GM12878 (cell line): ENCODE data around the gene MCTP2. TPM values are rescaled to one million over a fixed set of nuclear protein-coding genes. Genes with fewer than 3 reads are reported as not detected.

Source experiments
- ATAC-seq: fragments of 200-7000 bp; cut with Tn5 transposase; 3 replicates; pipeline ENCODE4 v1.9.1; 2020; ENCODE audit warnings: mild to moderate bottlenecking, moderate library complexity
- BruUV-seq: library from RNA; stranded (reverse); fragments of 400-500 nt; replicated peaks from 2 replicates; lab custom pipeline; 2021; lab: Mats Ljungman, UMichigan
- CTCF ChIA-PET: fragments of 300-600 bp; sonication (Branson Sonifier 250); formaldehyde crosslinking; extraction: SDS; loops from one replicate; lab custom pipeline; 2021; ENCODE audit warnings: inconsistent platforms; lab: Yijun Ruan, JAX
- POLR2A ChIA-PET: fragments of 350-600 bp; formaldehyde crosslinking; extraction: SDS; loops from one replicate; lab custom pipeline; 2021; ENCODE audit warnings: inconsistent platforms; lab: Charles Lee
- RAD21 ChIA-PET: fragments of 300-600 bp; sonication (Branson Sonifier 250); formaldehyde crosslinking; loops from one replicate; lab custom pipeline; 2023; ENCODE audit warnings: antibody characterized with exemption; ENCODE audit not compliant: unreplicated experiment; lab: Charles Lee
- SMC1A ChIA-PET: fragments of 300-600 bp; sonication (Branson Sonifier 250); formaldehyde crosslinking; loops from one replicate; lab custom pipeline; 2023; ENCODE audit not compliant: unreplicated experiment, uncharacterized antibody; lab: Charles Lee
- DNase-seq: peaks from one replicate; pipeline ENCODE4 v3.0.0-alpha.2; 2011; ENCODE audit warnings: low read depth, low spot score
- FAIRE-seq: peaks from 3 replicates; lab custom pipeline; 2011; peaks lifted over from hg19 to GRCh38; lab: Jason Lieb, UNC
- H2AFZ ChIP-seq: 2 replicates; pipeline ENCODE4 v1.6.0; 2011; ENCODE audit warnings: low read depth, low read length, control low read depth; ENCODE audit not compliant: control insufficient read depth
- H3K27ac ChIP-seq: 2 replicates; pipeline ENCODE4 v1.5.1; 2011; ENCODE audit warnings: control low read depth; ENCODE audit not compliant: control insufficient read depth, insufficient read depth
- H3K27me3 ChIP-seq, 2 experiments: replicated peaks in 1 of 2; 2 replicates each; pipeline versions ENCODE4 v1.6.0 to v1.6.1; 2011; ENCODE audit warnings: low read length in 1 of 2; ENCODE audit not compliant: control insufficient read depth in 2 of 2, insufficient read depth in 2 of 2
- H3K36me3 ChIP-seq, 2 experiments: 2 replicates each; pipeline ENCODE4 v1.5.1; 2011; ENCODE audit warnings: low read length in 1 of 2; ENCODE audit not compliant: control insufficient read depth in 2 of 2, insufficient read depth in 2 of 2
- H3K4me1 ChIP-seq: 2 replicates; pipeline ENCODE4 v1.6.1; 2011; ENCODE audit warnings: mild to moderate bottlenecking, low read length, moderate library complexity, mixed read lengths; ENCODE audit not compliant: control insufficient read depth, insufficient read depth
- H3K4me2 ChIP-seq: 2 replicates; pipeline ENCODE4 v1.6.0; 2011; ENCODE audit warnings: control low read depth; ENCODE audit not compliant: control insufficient read depth, insufficient read depth
- H3K4me3 ChIP-seq: fragments of 200-600 bp; sonication (generic); 2 replicates; pipeline ENCODE4 v1.5.1; 2016
- H3K79me2 ChIP-seq: 2 replicates; pipeline ENCODE4 v1.6.0; 2011; ENCODE audit warnings: low read length; ENCODE audit not compliant: control insufficient read depth, insufficient read depth
- H3K9ac ChIP-seq: 2 replicates; pipeline ENCODE4 v1.8.0; 2011; ENCODE audit warnings: low read length, control low read depth, mixed read lengths; ENCODE audit not compliant: control insufficient read depth, insufficient read depth
- H3K9me3 ChIP-seq: replicated peaks from 3 replicates; pipeline ENCODE4 v1.5.1; 2011; ENCODE audit warnings: mild to moderate bottlenecking, low read length; ENCODE audit not compliant: control insufficient read depth, insufficient read depth
- H4K20me1 ChIP-seq: 2 replicates; pipeline ENCODE4 v1.6.0; 2011; ENCODE audit not compliant: control insufficient read depth, insufficient read depth
- BHLHE40 ChIP-seq, 2 experiments: fragments of 450-650 bp in 1 of 2; IDR thresholded peaks; 2 replicates each; pipeline ENCODE4 v1.6.1; 2011 to 2017; ENCODE audit warnings: low read depth in 2 of 2, borderline replicate concordance in 1 of 2, improper control_type of control experiment in 1 of 2, low read length in 1 of 2, mild to moderate bottlenecking in 1 of 2
- BRCA1 ChIP-seq: IDR thresholded peaks from 2 replicates; pipeline ENCODE4 v1.6.1; 2011; ENCODE audit warnings: low read depth, low read length, improper control_type of control experiment
- CEBPB ChIP-seq, 2 experiments: fragments of 150-350 bp in 1 of 2; IDR thresholded peaks; 2 replicates each; pipeline ENCODE4 v1.6.1; 2012 to 2014; ENCODE audit warnings: low read depth in 2 of 2, low read length in 2 of 2, borderline replicate concordance in 1 of 2, inconsistent platforms in 1 of 2
- GABPA ChIP-seq: IDR thresholded peaks from 2 replicates; pipeline ENCODE4 v1.6.1; 2014; ENCODE audit warnings: antibody characterized with exemption, low read depth, mild to moderate bottlenecking, inconsistent platforms
- IKZF1 ChIP-seq: fragments of 450-650 bp; conservative IDR thresholded peaks from 2 replicates; pipeline ENCODE4 v1.6.1; 2017; ENCODE audit warnings: antibody characterized with exemption, mild to moderate bottlenecking
- IRF5 ChIP-seq: fragments of 450-650 bp; IDR thresholded peaks from 2 replicates; pipeline ENCODE4 v1.6.1; 2017; ENCODE audit warnings: borderline replicate concordance
- JUNB ChIP-seq: IDR thresholded peaks from 2 replicates; pipeline ENCODE4 v1.6.1; 2016; ENCODE audit warnings: antibody characterized with exemption, mild to moderate bottlenecking
- MTA3 ChIP-seq: IDR thresholded peaks from 2 replicates; pipeline ENCODE4 v1.6.1; 2012; ENCODE audit warnings: low read length, inconsistent platforms, borderline replicate concordance
- POLR2AphosphoS2 ChIP-seq: IDR thresholded peaks from 2 replicates; pipeline ENCODE4 v1.6.1; 2011; ENCODE audit warnings: low read depth, mild to moderate bottlenecking, low read length, improper control_type of control experiment, moderate library complexity
- SP1 ChIP-seq: IDR thresholded peaks from one replicate; pipeline ENCODE4 v1.6.1; 2011; ENCODE audit warnings: low read depth, low read length
- SUZ12 ChIP-seq: fragments of 200-600 bp; sonication (generic); IDR thresholded peaks from one replicate; pipeline ENCODE4 v1.6.1; 2018; ENCODE audit warnings: antibody characterized with exemption, mild to moderate bottlenecking; ENCODE audit not compliant: unreplicated experiment
- TAF1 ChIP-seq: IDR thresholded peaks from 2 replicates; pipeline ENCODE4 v1.6.1; 2011; ENCODE audit warnings: mild to moderate bottlenecking, low read depth, low read length, borderline replicate concordance
- USF2 ChIP-seq: IDR thresholded peaks from 2 replicates; pipeline ENCODE4 v1.6.1; 2011; ENCODE audit warnings: low read depth, low read length, improper control_type of control experiment, borderline replicate concordance
- ZNF384 ChIP-seq: IDR thresholded peaks from 2 replicates; pipeline ENCODE4 v1.6.1; 2012; ENCODE audit warnings: low read depth, mild to moderate bottlenecking, low read length, improper control_type of control experiment, borderline replicate concordance
- ZZZ3 ChIP-seq: IDR thresholded peaks from 2 replicates; pipeline ENCODE4 v1.6.1; 2011; ENCODE audit warnings: low read depth; ENCODE audit not compliant: control insufficient read depth, insufficient read length
- WGBS: methylation state at CpG from one replicate; pipeline ENCODE4 v1.1.6; 2016; ENCODE audit warnings: low lambda C conversion rate; ENCODE audit not compliant: insufficient replicate concordance, insufficient coverage; ENCODE audit errors: missing lambda C conversion rate; 5-methylcytosine and 5-hydroxymethylcytosine counted together
- in situ Hi-C: fragments of 300-500 bp; cut with MboI; formaldehyde crosslinking; loops from 9 replicates; pipeline ENCODE4 v1.14.3; 2018; ENCODE audit warnings: mixed read lengths
- intact Hi-C: fragments of 100-400 bp; cut with micrococcal nuclease; formaldehyde crosslinking; loops from one replicate; pipeline ENCODE4 v1.14.2; 2022; ENCODE audit not compliant: unreplicated experiment
- polyA plus RNA-seq, 11 experiments: library from polyadenylated mRNA; depleted of rRNA in 4 of 11; unstranded in 6 of 11; stranded (reverse) in 5 of 11; fragments of >200 nt; fragmentation: Nextera tagmentation in 4 of 11; fragmentation: Illumina TruSeq in 1 of 11; extraction: Ambion mirVana in 4 of 11; extraction: Trizol in 1 of 11; gene quantifications; 1 replicate in 1 of 11; 2 replicates in 10 of 11; pipeline versions ENCODE4 v1.2.1 to v1.2.3, GENCODE V29; 2011 to 2016; ENCODE audit warnings: inconsistent platforms in 2 of 11, missing spikeins in 2 of 11, low read depth in 1 of 11
- total RNA-seq, 4 experiments: library from RNA; depleted of rRNA in 3 of 4; stranded (reverse); fragments of >200 nt in 3 of 4; fragmentation: Illumina TruSeq in 1 of 4; extraction: Trizol in 1 of 4; gene quantifications; 2 replicates each; pipeline versions ENCODE4 v1.2.1 to v1.2.3, GENCODE V29; 2013 to 2021
- TF ChIP-seq, protein P1 (sequence below): IDR thresholded peaks from 2 replicates; pipeline ENCODE4 v1.6.1; 2012; ENCODE audit warnings: improper control_type of control experiment, low read depth, low read length; ENCODE audit not compliant: insufficient replicate concordance

The MCTP2 gene
- total and polyA plus RNA-seq, 10 of the 15 experiments (the other 5 are each of a cell fraction or from before 2014, with no cell fraction given), result 0.24 to 48.5 (median 0.88) TPM

- H3K4me3 ChIP-seq, result no peak overlapping the region
- CTCF ChIA-PET, result interaction anchor here (0.6 to 1.2 kb wide), 3 partner anchors 21 to 28 kb away, joined by 3 to 4 read pairs (median 3); no protein-coding TSS in a partner anchor
- H3K9me3 ChIP-seq, result no peaks in the 10 kb centered on the region
- 0% methylated on average over 1 of the region's 1 CpG for WGBS
- POLR2A ChIA-PET, result interaction anchor here (0.7 to 1.0 kb wide), 4 partner anchors 18 to 28 kb away, joined by 3 to 6 read pairs (median 4); partner anchors contain the start of gene MCTP2
- no TSS peak for BruUV-seq
- SMC1A ChIA-PET, result interaction anchor here (0.7 to 1.5 kb wide), 9 partner anchors 10 to 65 kb away, joined by 3 to 15 read pairs (median 4); no protein-coding TSS in a partner anchor
- no peaks in the 10 kb centered on the region for H3K79me2 ChIP-seq
- no peak overlapping the region for H3K4me2 ChIP-seq
- H3K27me3 ChIP-seq, result no peaks in the 10 kb centered on the region
- peak; percentile 3; the same call in 2 of the 3 replicates for ATAC-seq
- no peak for DNase-seq
- no peaks in the 10 kb centered on the region for H3K36me3 ChIP-seq
- in situ Hi-C loops (no loop called here), intact Hi-C loops (no loop called here)
- peaks cover 2% of the 10 kb centered on the region; the same call in 1 of the 2 replicates for H3K4me1 ChIP-seq
- no peak for FAIRE-seq
- no peak overlapping the region for H3K27ac ChIP-seq
- TF ChIP-seq SUZ12 (no peak), USF2 (no peak), MTA3 (no peak), TAF1 (no peak), ZNF384 (no peak), IKZF1 (no peak), POLR2AphosphoS2 (no peak), BRCA1 (no peak), SP1 (no peak), CEBPB (IDR thresholded peaks at IDR 0.05; ENCODE audit: borderline replicate concordance in 1 of 2, low read depth in 2 of 2, low read length in 2 of 2) (no peak), ZZZ3 (no peak), JUNB (no peak), IRF5 (no peak), BHLHE40 (IDR thresholded peaks at IDR 0.05; ENCODE audit: borderline replicate concordance in 1 of 2, low read depth in 2 of 2, low read length in 1 of 2) (no peak), GABPA (no peak)
- TF ChIP-seq, protein P1, sequence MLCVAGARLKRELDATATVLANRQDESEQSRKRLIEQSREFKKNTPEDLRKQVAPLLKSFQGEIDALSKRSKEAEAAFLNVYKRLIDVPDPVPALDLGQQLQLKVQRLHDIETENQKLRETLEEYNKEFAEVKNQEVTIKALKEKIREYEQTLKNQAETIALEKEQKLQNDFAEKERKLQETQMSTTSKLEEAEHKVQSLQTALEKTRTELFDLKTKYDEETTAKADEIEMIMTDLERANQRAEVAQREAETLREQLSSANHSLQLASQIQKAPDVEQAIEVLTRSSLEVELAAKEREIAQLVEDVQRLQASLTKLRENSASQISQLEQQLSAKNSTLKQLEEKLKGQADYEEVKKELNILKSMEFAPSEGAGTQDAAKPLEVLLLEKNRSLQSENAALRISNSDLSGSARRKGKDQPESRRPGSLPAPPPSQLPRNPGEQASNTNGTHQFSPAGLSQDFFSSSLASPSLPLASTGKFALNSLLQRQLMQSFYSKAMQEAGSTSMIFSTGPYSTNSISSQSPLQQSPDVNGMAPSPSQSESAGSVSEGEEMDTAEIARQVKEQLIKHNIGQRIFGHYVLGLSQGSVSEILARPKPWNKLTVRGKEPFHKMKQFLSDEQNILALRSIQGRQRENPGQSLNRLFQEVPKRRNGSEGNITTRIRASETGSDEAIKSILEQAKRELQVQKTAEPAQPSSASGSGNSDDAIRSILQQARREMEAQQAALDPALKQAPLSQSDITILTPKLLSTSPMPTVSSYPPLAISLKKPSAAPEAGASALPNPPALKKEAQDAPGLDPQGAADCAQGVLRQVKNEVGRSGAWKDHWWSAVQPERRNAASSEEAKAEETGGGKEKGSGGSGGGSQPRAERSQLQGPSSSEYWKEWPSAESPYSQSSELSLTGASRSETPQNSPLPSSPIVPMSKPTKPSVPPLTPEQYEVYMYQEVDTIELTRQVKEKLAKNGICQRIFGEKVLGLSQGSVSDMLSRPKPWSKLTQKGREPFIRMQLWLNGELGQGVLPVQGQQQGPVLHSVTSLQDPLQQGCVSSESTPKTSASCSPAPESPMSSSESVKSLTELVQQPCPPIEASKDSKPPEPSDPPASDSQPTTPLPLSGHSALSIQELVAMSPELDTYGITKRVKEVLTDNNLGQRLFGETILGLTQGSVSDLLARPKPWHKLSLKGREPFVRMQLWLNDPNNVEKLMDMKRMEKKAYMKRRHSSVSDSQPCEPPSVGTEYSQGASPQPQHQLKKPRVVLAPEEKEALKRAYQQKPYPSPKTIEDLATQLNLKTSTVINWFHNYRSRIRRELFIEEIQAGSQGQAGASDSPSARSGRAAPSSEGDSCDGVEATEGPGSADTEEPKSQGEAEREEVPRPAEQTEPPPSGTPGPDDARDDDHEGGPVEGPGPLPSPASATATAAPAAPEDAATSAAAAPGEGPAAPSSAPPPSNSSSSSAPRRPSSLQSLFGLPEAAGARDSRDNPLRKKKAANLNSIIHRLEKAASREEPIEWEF, result no peak
- RAD21 ChIA-PET, result interaction anchor here (0.6 to 1.3 kb wide), 6 partner anchors 10 to 75 kb away, joined by 3 to 6 read pairs (median 3); no protein-coding TSS in a partner anchor
- H3K9ac ChIP-seq, result no peak overlapping the region
- H4K20me1 ChIP-seq, result no peaks in the 10 kb centered on the region
- H2AFZ ChIP-seq, result no peak overlapping the region
Measured at GRCh38 chr15:94259121-94259751, 27.9 kb downstream of the MCTP2 start.
